MM.1S (cell line): Measurements from ENCODE around the gene XPO6.

Experiments used
- CTCF ChIP-seq: fragments of 300-600 bp; sonication (generic); IDR thresholded peaks from 2 replicates; pipeline ENCODE4 v1.5.1; 2016; ENCODE audit warnings: antibody characterized with exemption, low read length, mixed read lengths
- EZH2phosphoT487 ChIP-seq: fragments of 300-600 bp; sonication (generic); IDR thresholded peaks from 2 replicates; pipeline ENCODE4 v1.6.1; 2018; ENCODE audit warnings: antibody characterized with exemption, low read length

- TF ChIP-seq EZH2phosphoT487, result no peak
- TF ChIP-seq CTCF, result no peak
Measured at GRCh38 chr16:28101533-28101890, 110.3 kb downstream of the XPO6 start.
